Measurements from ENCODE around the gene POLR2A.
"Not testable (repeated sequence)": the region's sequence is repeated elsewhere in the genome, so short reads cannot be mapped to it uniquely, and the experiment has no call there.

Gene POLR2A

GRCh38 chr17:7468804-7469389 is 15.3 kb upstream of the POLR2A start:
- TF ChIP-seq OSR2 (tag by site-specific recombination; IDR thresholded peaks at IDR 0.05) (peak; percentile 76), ZNF335 (tag by site-specific recombination; conservative IDR thresholded peaks at IDR 0.05) (peak; percentile 76), ATF2 (tag by site-specific recombination; IDR thresholded peaks at IDR 0.05; ENCODE audit: low read depth) (peak; percentile 68), ZNF214 (tag by site-specific recombination; IDR thresholded peaks at IDR 0.05; ENCODE audit: borderline replicate concordance) (no peak), IKZF3 (tag by site-specific recombination; IDR thresholded peaks at IDR 0.05) (peak; percentile 58; the same call in 1 of the 2 replicates), ZNF394 (tag by site-specific recombination; IDR thresholded peaks at IDR 0.05; ENCODE audit: borderline replicate concordance) (no peak), ZBTB49 (tag by site-specific recombination; IDR thresholded peaks at IDR 0.05; ENCODE audit: low read depth) (no peak)
- ChIA-PET POLR2A (interaction anchor here (0.7 kb wide), 1 partner anchor 45 kb away, joined by 3 read pairs; no protein-coding TSS in a partner anchor), CTCF (interaction anchor here (0.5 to 0.9 kb wide), 2 partner anchors 62 to 89 kb away, joined by 3 read pairs; no protein-coding TSS in a partner anchor)
- Histone ChIP-seq H3K27ac (ENCODE audit: extremely low read depth, low read depth, low read length) (peak overlapping the region; percentile 31; the same call in 1 of the 2 replicates), H3K9me3 (ENCODE audit: control insufficient read depth, insufficient read depth, low read depth, low read length) (no peaks in the 10 kb centered on the region), H3K4me3 (ENCODE audit: low read depth, low read length) (no peak overlapping the region), H3K4me1 (ENCODE audit: control insufficient read depth, insufficient read depth, low read length) (peaks cover 6% of the 10 kb centered on the region), H3K36me3 (ENCODE audit: control insufficient read depth in 2 of 2, insufficient read depth in 1 of 2, low read length in 2 of 2) (peaks cover 0 to 24% of the 10 kb centered on the region in 2 experiments; a peak in 2 of 3 replicates)

GRCh38 chr17:7469843-7470242 is 14.3 kb upstream of the POLR2A start:
- H3K27ac ChIP-seq (ENCODE audit: extremely low read depth, low read depth, low read length); H3K4me3 ChIP-seq (ENCODE audit: low read depth, low read length); H3K4me1 ChIP-seq (ENCODE audit: control insufficient read depth, insufficient read depth, low read length); H3K9me3 ChIP-seq (ENCODE audit: control insufficient read depth, insufficient read depth, low read depth, low read length): not testable (repeated sequence)
- POLR2A ChIA-PET = interaction anchor here (1.3 to 1.5 kb wide), 2 partner anchors 10 to 66 kb away, joined by 3 to 10 read pairs; partner anchors contain the start of gene TMEM256
- H3K36me3 ChIP-seq (ENCODE audit: control insufficient read depth in 2 of 2, insufficient read depth in 1 of 2, low read length in 2 of 2) = peaks cover 0 to 21% of the 10 kb centered on the region in 2 experiments; a peak in 2 of 3 replicates
- TF ChIP-seq ZNF600 (tag by site-specific recombination; IDR thresholded peaks at IDR 0.05) = 0 out of 2 replicates have a peak, but pooled peaks have one; percentile 45
- CTCF ChIA-PET = interaction anchor here (0.6 to 1.6 kb wide), 6 partner anchors 8 to 104 kb away, joined by 3 to 7 read pairs (median 4); no protein-coding TSS in a partner anchor

GRCh38 chr17:7470457-7470973 is 13.7 kb upstream of the POLR2A start:
- H3K4me3 ChIP-seq (ENCODE audit: low read depth, low read length); H3K9me3 ChIP-seq (ENCODE audit: control insufficient read depth, insufficient read depth, low read depth, low read length); H3K4me1 ChIP-seq (ENCODE audit: control insufficient read depth, insufficient read depth, low read length); H3K27ac ChIP-seq (ENCODE audit: extremely low read depth, low read depth, low read length): not testable (repeated sequence)
- POLR2A ChIA-PET = interaction anchor here (0.6 to 2.0 kb wide), 7 partner anchors 10 to 328 kb away, joined by 3 to 10 read pairs (median 3); partner anchors contain the start of genes POLR2A and TMEM256
- CTCF ChIA-PET = interaction anchor here (0.6 to 1.7 kb wide), 6 partner anchors 9 to 105 kb away, joined by 3 to 7 read pairs (median 4); partner anchors contain the start of gene ZBTB4
- H3K36me3 ChIP-seq (ENCODE audit: control insufficient read depth in 2 of 2, insufficient read depth in 1 of 2, low read length in 2 of 2) = peaks cover 0 to 19% of the 10 kb centered on the region in 2 experiments; a peak in 2 of 3 replicates

GRCh38 chr17:7471729-7472128 is 12.4 kb upstream of the POLR2A start:
- no peaks in the 10 kb centered on the region for H3K9me3 ChIP-seq (ENCODE audit: control insufficient read depth, insufficient read depth, low read depth, low read length)
- ChIA-PET POLR2A (interaction anchor here (1.7 to 2.0 kb wide), 2 partner anchors 13 to 25 kb away, joined by 3 to 8 read pairs; partner anchors contain the start of gene POLR2A), CTCF (interaction anchor here (1.0 to 1.7 kb wide), 3 partner anchors 8 to 89 kb away, joined by 3 to 6 read pairs (median 5); partner anchors contain the start of gene ZBTB4)
- peak overlapping the region; percentile 17; the same call in 1 of the 2 replicates for H3K27ac ChIP-seq (ENCODE audit: extremely low read depth, low read depth, low read length)
- no peak overlapping the region for H3K4me3 ChIP-seq (ENCODE audit: low read depth, low read length)
- peaks cover 0 to 8% of the 10 kb centered on the region in 2 experiments; a peak in 2 of 3 replicates for H3K36me3 ChIP-seq (ENCODE audit: control insufficient read depth in 2 of 2, insufficient read depth in 1 of 2, low read length in 2 of 2)
- peaks cover 8% of the 10 kb centered on the region for H3K4me1 ChIP-seq (ENCODE audit: control insufficient read depth, insufficient read depth, low read length)
- TF ChIP-seq MZF1 (tag by site-specific recombination; IDR thresholded peaks at IDR 0.05; ENCODE audit: borderline replicate concordance) (no peak), ZNF658 (tag by site-specific recombination; IDR thresholded peaks at IDR 0.05) (no peak), KLF10 (tag by site-specific recombination; IDR thresholded peaks at IDR 0.05) (no peak), ZNF24 (tag by site-specific recombination; IDR thresholded peaks at IDR 0.05) (no peak), MYNN (tag by site-specific recombination; IDR thresholded peaks at IDR 0.05; ENCODE audit: borderline replicate concordance) (no peak), ZNF350 (tag by site-specific recombination; IDR thresholded peaks at IDR 0.05) (no peak), ZNF837 (tag by site-specific recombination; IDR thresholded peaks at IDR 0.05) (no peak), ZFP41 (tag by site-specific recombination; IDR thresholded peaks at IDR 0.05; ENCODE audit: borderline replicate concordance) (no peak), TRIM28 (IDR thresholded peaks at IDR 0.05; ENCODE audit: borderline replicate concordance, low read length) (no peak), ZNF404 (tag by site-specific recombination; IDR thresholded peaks at IDR 0.05) (no peak), ZNF521 (tag by site-specific recombination; IDR thresholded peaks at IDR 0.05) (no peak), ZNF629 (tag by site-specific recombination; IDR thresholded peaks at IDR 0.05) (no peak), ZNF184 (tag by site-specific recombination; IDR thresholded peaks at IDR 0.05) (no peak), ZNF660 (tag by site-specific recombination; IDR thresholded peaks at IDR 0.05) (no peak), KLF8 (tag by site-specific recombination; IDR thresholded peaks at IDR 0.05) (no peak)

All from HEK293 (cell line).